Osteocyte (in vitro differentiated cells): Measurements from ENCODE around the gene DHX38. TPM values are rescaled to one million over a fixed set of nuclear protein-coding genes. Genes with fewer than 3 reads are reported as not detected.

Experiments
- DNase-seq: peaks from one replicate; pipeline ENCODE4 v3.0.0; 2021; ENCODE audit warnings: mixed read lengths; ENCODE audit not compliant: unreplicated experiment; ENCODE audit errors: extremely low spot score
- H3K27ac Mint-ChIP-seq: one replicate; pipeline ENCODE4 v1.8.0; 2021; ENCODE audit warnings: mild to moderate bottlenecking, mixed read lengths; ENCODE audit not compliant: unreplicated experiment
- H3K27me3 Mint-ChIP-seq: one replicate; pipeline ENCODE4 v1.8.0; 2021; ENCODE audit warnings: mixed read lengths; ENCODE audit not compliant: unreplicated experiment
- H3K36me3 Mint-ChIP-seq: one replicate; pipeline ENCODE4 v1.8.0; 2021; ENCODE audit warnings: mixed read lengths; ENCODE audit not compliant: unreplicated experiment
- H3K4me1 Mint-ChIP-seq: one replicate; pipeline ENCODE4 v1.8.0; 2021; ENCODE audit warnings: mixed read lengths; ENCODE audit not compliant: unreplicated experiment
- H3K4me3 Mint-ChIP-seq: one replicate; pipeline ENCODE4 v1.8.0; 2021; ENCODE audit warnings: mild to moderate bottlenecking, moderate library complexity, mixed read lengths; ENCODE audit not compliant: unreplicated experiment
- H3K9me3 Mint-ChIP-seq: one replicate; pipeline ENCODE4 v1.8.0; 2021; ENCODE audit warnings: mixed read lengths; ENCODE audit not compliant: unreplicated experiment
- CTCF ChIP-seq: fragments of 200-600 bp; sonication (generic); IDR thresholded peaks from 2 replicates; pipeline ENCODE4 v1.5.0; 2021; ENCODE audit warnings: antibody characterized with exemption, mild to moderate bottlenecking, moderate library complexity
- total RNA-seq: library from RNA; stranded (reverse); gene quantifications from 2 replicates; pipeline ENCODE4 v1.2.1, GENCODE V29; 2021

DHX38 gene
- total RNA-seq, 1 donor from 2014 or later = 59.3 TPM

DNA sequence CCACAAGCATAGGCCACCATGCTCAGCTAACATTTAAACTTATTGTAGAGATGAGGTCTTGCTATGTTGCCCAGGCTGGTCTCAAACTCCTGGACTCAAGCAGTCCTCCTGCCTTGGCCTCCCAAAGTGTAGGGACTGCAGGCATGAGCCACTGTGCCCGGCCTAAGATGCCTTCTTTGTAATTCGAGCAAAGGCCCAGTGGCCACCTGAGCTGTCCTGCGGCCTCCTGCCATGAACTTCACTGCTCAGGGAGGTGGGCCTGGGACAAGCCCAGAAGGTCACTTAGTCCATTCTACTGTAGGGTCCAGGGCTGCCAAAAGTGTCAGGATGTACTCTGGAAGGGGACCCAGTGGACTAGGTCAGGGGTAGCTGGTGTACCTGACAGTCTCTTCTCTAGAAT is 30.5 kb downstream of the DHX38 start:
- H3K9me3 Mint-ChIP-seq = no peaks in the 10 kb centered on the region
- no peak for TF ChIP-seq CTCF

DNA sequence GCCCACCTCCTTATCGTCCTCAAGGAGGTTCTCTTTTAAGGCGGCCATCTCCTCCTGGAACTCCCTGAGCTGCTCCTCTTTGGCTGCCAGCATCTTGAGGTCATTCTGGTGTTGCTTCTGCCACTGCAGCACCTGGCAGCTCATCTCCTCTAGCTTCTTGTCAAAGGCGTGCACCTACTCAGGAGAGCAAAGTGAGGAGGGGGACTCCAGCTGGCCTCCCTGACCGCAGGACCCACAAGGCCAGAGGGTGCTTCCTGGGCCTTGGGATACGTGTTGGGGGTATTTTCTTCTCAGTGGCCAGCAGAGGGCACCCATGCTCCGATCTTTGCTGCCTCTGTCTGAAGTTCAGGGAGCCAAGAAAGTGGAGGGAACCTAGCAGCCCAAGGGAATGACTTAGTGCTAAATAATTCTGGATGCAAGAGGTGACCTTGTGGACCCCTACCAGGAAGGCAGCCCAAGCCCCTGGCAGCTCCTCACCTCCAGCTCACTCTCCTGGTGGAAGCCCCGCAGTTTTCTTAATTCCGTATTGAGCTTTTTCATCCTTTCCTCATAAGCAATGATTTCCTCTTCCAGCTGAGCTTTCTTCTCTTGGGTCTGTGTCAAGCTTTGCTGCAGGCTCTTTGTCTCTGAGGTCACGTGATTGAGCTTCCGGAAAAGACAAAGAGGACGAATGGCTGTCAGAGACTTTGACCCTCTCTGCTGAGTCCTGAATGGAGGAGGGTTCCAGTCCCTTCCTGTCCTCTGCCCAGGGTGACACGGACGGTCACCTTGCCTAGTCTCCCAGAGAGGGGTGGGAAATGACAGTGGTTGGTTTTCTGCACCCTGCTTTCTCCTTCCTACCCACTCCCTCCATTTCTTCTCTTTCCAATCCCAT is 31.4 kb downstream of the DHX38 start:
- DNase-seq = peak; percentile 88
- H3K27ac Mint-ChIP-seq = no peak overlapping the region
- peaks cover 3% of the 10 kb centered on the region for H3K36me3 Mint-ChIP-seq
- H3K27me3 Mint-ChIP-seq = no peaks in the 10 kb centered on the region
- peak; percentile 85 for TF ChIP-seq CTCF
- peaks cover 4% of the 10 kb centered on the region for H3K4me1 Mint-ChIP-seq
- no peaks in the 10 kb centered on the region for H3K9me3 Mint-ChIP-seq
- no peak overlapping the region for H3K4me3 Mint-ChIP-seq

More for the DNA sequence above, 30.5 kb downstream of the DHX38 start:
- Mint-ChIP-seq H3K4me1 (peaks cover 4% of the 10 kb centered on the region), H3K27me3 (no peaks in the 10 kb centered on the region), H3K4me3 (no peak overlapping the region), H3K27ac (no peak overlapping the region), H3K36me3 (peaks cover 3% of the 10 kb centered on the region)
- peak; percentile 54 for DNase-seq

- peak; percentile 68 for DNase-seq
- H3K27ac Mint-ChIP-seq = no peak overlapping the region
- H3K27me3 Mint-ChIP-seq = peaks cover under 1% of the 10 kb centered on the region
- no peak for TF ChIP-seq CTCF
- peaks cover 3% of the 10 kb centered on the region for H3K36me3 Mint-ChIP-seq
- H3K4me3 Mint-ChIP-seq = no peak overlapping the region
- no peaks in the 10 kb centered on the region for H3K9me3 Mint-ChIP-seq
- peaks cover 4% of the 10 kb centered on the region for H3K4me1 Mint-ChIP-seq
Measured at GRCh38 chr16:72125635-72126428, 32.2 kb downstream of the DHX38 start.

DNA sequence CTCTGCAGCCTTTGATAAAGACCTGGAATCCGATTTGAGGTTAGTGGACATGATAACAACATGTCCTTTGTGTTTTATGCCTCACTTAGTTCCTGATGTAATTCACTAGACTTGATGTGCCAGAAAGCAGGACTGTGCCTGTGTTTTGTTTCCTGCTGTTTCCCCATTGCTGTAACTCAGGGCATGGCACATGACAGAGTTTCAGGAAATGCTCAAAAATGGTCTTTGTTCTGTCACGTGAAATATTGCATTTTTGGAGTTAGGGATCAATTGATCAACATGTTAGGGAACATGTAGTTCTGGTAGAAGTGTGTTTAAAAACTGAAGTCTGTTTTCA is 32.8 kb downstream of the DHX38 start:
- H3K27ac Mint-ChIP-seq = no peak overlapping the region
- H3K36me3 Mint-ChIP-seq = peaks cover 3% of the 10 kb centered on the region
- peaks cover 5% of the 10 kb centered on the region for H3K27me3 Mint-ChIP-seq
- H3K9me3 Mint-ChIP-seq = no peaks in the 10 kb centered on the region
- no peak for TF ChIP-seq CTCF
- H3K4me1 Mint-ChIP-seq = peaks cover 4% of the 10 kb centered on the region
- no peak overlapping the region for H3K4me3 Mint-ChIP-seq
- no peak for DNase-seq

DNA sequence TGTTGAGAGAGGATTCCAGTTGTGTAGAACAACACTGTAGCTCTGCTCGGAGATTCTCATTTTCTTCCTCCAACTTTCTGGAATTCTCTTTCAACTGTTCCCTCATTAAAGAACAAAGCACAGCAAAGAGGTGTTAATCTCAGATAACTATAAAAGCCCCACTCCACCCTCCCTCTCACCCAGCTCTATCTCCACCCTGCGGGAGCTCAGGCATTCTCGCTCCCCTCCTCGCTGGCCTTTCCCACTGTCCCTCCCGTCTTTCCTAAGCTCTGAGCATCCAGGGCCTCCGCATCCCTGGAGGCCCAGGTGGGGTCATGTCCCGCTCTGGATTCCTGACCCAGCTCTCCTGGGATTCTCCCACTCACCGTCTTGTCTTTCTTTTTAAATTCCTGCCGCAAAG is 35.1 kb downstream of the DHX38 start:
- peaks cover 3% of the 10 kb centered on the region for H3K36me3 Mint-ChIP-seq
- H3K27ac Mint-ChIP-seq = no peak overlapping the region
- H3K4me3 Mint-ChIP-seq = no peak overlapping the region
- no peak for DNase-seq
- no peak for TF ChIP-seq CTCF
- peaks cover 7% of the 10 kb centered on the region for H3K27me3 Mint-ChIP-seq
- H3K4me1 Mint-ChIP-seq = peaks cover 4% of the 10 kb centered on the region
- no peaks in the 10 kb centered on the region for H3K9me3 Mint-ChIP-seq
